ENCODE results near the gene MEPCE. TPM values are rescaled to one million over a fixed set of nuclear protein-coding genes. Genes with fewer than 3 reads are reported as not detected.
A peak's percentile ranks its signal among the peaks of the same experiment; 100 is the strongest.

MEPCE gene
- total and polyA plus RNA-seq, 9 of the 15 experiments (the other 6 are each of a cell fraction or from before 2014, with no cell fraction given) = 10.9 to 76.3 (median 44.1) TPM

DNA sequence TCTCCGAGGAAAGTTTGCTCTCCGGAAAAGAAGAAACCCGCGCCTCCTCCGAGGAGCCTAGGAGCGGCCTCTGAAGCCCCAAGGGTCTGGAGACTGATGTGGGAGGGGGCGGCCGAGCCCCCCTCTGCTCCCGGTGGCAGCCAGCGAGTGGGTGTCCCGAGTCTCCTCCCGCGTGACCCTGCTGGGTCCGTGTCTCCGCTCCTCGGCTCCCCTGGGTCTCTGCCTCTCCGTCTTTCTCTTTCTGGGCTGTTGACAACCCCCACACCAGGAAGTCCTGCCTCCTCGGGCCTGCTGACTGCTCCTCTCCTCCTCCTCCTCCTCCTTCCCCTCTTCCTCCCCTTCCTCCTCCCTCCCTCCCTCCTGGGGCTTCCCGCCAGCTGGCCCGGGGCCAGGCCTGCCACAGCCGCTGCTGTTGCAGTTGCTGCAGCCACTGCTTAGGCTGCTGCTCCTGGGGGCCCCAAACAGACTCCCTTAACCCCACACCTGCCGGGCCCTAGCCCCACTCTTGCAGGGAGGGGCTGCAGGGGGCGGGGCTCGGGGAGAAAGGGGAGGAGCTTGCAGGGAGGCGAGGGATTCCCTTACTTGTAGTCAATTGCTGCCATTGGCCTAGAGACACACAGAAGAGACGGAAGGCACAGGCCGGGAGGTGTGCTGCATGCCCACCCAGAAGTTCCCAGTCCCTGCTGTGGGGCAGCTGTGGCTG is 49.5 kb downstream of the MEPCE start, which contains the start of gene TSC22D4 (continued):
- TF ChIP-seq, protein P1, sequence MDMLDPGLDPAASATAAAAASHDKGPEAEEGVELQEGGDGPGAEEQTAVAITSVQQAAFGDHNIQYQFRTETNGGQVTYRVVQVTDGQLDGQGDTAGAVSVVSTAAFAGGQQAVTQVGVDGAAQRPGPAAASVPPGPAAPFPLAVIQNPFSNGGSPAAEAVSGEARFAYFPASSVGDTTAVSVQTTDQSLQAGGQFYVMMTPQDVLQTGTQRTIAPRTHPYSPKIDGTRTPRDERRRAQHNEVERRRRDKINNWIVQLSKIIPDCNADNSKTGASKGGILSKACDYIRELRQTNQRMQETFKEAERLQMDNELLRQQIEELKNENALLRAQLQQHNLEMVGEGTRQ (CRISPR knock-in tag; IDR thresholded peaks at IDR 0.05) = no peak
- TF ChIP-seq CBX1 (IDR thresholded peaks at IDR 0.05; ENCODE audit: low read depth) (peak; percentile 84; the same call in 1 of the 2 replicates), POU5F1 (IDR thresholded peaks at IDR 0.05; ENCODE audit: borderline replicate concordance, low read depth, low read length, partially characterized antibody) (no peak), CTBP1 (IDR thresholded peaks at IDR 0.05; ENCODE audit: borderline replicate concordance) (peak; percentile 84), EHMT2 (IDR thresholded peaks at IDR 0.05) (peak; percentile 8; the same call in 1 of the 2 replicates), PHF20 (IDR thresholded peaks at IDR 0.05; ENCODE audit: partially characterized antibody) (peak; percentile 77), RFX5 (IDR thresholded peaks at IDR 0.05; ENCODE audit: low read depth, low read length) (no peak), SRSF7 (optimal IDR thresholded peaks at IDR 0.05; ENCODE audit: low read depth, low read length) (no peak), PRMT5 (CRISPR knock-in tag; IDR thresholded peaks at IDR 0.05) (no peak), BRD4 (IDR thresholded peaks at IDR 0.05) (0 out of 2 replicates have a peak, but pooled peaks have one; percentile 47), CC2D1A (IDR thresholded peaks at IDR 0.05) (peak; percentile 64; the same call in 1 of the 2 replicates), ARNT (IDR thresholded peaks at IDR 0.05) (peak; percentile 78 to 83; a peak in 3 of 4 replicates), NFE2L1 (tag; IDR thresholded peaks at IDR 0.05; ENCODE audit: borderline replicate concordance, low read depth) (no peak), NFE2 (IDR thresholded peaks at IDR 0.05; ENCODE audit: low read depth) (no peak), ARHGAP35 (IDR thresholded peaks at IDR 0.05; ENCODE audit: partially characterized antibody) (no peak), ZNF444 (CRISPR knock-in tag; IDR thresholded peaks at IDR 0.05) (no peak)
- TF ChIP-seq, protein P2, sequence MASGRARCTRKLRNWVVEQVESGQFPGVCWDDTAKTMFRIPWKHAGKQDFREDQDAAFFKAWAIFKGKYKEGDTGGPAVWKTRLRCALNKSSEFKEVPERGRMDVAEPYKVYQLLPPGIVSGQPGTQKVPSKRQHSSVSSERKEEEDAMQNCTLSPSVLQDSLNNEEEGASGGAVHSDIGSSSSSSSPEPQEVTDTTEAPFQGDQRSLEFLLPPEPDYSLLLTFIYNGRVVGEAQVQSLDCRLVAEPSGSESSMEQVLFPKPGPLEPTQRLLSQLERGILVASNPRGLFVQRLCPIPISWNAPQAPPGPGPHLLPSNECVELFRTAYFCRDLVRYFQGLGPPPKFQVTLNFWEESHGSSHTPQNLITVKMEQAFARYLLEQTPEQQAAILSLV (tag; IDR thresholded peaks at IDR 0.05) = no peak
- TF ChIP-seq, protein P3, sequence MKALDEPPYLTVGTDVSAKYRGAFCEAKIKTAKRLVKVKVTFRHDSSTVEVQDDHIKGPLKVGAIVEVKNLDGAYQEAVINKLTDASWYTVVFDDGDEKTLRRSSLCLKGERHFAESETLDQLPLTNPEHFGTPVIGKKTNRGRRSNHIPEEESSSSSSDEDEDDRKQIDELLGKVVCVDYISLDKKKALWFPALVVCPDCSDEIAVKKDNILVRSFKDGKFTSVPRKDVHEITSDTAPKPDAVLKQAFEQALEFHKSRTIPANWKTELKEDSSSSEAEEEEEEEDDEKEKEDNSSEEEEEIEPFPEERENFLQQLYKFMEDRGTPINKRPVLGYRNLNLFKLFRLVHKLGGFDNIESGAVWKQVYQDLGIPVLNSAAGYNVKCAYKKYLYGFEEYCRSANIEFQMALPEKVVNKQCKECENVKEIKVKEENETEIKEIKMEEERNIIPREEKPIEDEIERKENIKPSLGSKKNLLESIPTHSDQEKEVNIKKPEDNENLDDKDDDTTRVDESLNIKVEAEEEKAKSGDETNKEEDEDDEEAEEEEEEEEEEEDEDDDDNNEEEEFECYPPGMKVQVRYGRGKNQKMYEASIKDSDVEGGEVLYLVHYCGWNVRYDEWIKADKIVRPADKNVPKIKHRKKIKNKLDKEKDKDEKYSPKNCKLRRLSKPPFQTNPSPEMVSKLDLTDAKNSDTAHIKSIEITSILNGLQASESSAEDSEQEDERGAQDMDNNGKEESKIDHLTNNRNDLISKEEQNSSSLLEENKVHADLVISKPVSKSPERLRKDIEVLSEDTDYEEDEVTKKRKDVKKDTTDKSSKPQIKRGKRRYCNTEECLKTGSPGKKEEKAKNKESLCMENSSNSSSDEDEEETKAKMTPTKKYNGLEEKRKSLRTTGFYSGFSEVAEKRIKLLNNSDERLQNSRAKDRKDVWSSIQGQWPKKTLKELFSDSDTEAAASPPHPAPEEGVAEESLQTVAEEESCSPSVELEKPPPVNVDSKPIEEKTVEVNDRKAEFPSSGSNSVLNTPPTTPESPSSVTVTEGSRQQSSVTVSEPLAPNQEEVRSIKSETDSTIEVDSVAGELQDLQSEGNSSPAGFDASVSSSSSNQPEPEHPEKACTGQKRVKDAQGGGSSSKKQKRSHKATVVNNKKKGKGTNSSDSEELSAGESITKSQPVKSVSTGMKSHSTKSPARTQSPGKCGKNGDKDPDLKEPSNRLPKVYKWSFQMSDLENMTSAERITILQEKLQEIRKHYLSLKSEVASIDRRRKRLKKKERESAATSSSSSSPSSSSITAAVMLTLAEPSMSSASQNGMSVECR (CRISPR knock-in tag; IDR thresholded peaks at IDR 0.05) = peak; percentile 83; the same call in 1 of the 2 replicates
